ENCODE data around the gene HLA-DPA1.

The HLA-DPA1 gene

GRCh38 chr6:33040157-33040556, 33.3 kb downstream of the HLA-DPA1 start:
- TF ChIP-seq CTCF (IDR thresholded peaks at IDR 0.05; ENCODE audit: low read depth, low read length): no peak
- no peak for DNase-seq (ENCODE audit: extremely low read depth, low read depth)

- no peak for DNase-seq (ENCODE audit: extremely low read depth, low read depth)
- TF ChIP-seq CTCF (IDR thresholded peaks at IDR 0.05; ENCODE audit: low read depth, low read length): no peak
These were observed 36.9 kb downstream of the HLA-DPA1 start for GRCh38 chr6:33036535-33036934.

GRCh38 chr6:33034554-33034953, 38.9 kb downstream of the HLA-DPA1 start:
- TF ChIP-seq CTCF (IDR thresholded peaks at IDR 0.05; ENCODE audit: low read depth, low read length): no peak
- no peak for DNase-seq (ENCODE audit: extremely low read depth, low read depth)

GRCh38 chr6:33030245-33030644, 43.2 kb downstream of the HLA-DPA1 start:
- no peak for DNase-seq (ENCODE audit: extremely low read depth, low read depth)
- TF ChIP-seq CTCF (IDR thresholded peaks at IDR 0.05; ENCODE audit: low read depth, low read length): no peak

- TF ChIP-seq CTCF (IDR thresholded peaks at IDR 0.05; ENCODE audit: low read depth, low read length): no peak
These were observed 43.9 kb downstream of the HLA-DPA1 start for GRCh38 chr6:33029328-33030184.

GRCh38 chr6:33028220-33028849, 45.1 kb downstream of the HLA-DPA1 start:
- TF ChIP-seq CTCF (IDR thresholded peaks at IDR 0.05; ENCODE audit: low read depth, low read length): no peak
- no peak for DNase-seq (ENCODE audit: extremely low read depth, low read depth)

More at GRCh38 chr6:33029328-33030184, 43.9 kb downstream of the HLA-DPA1 start:
- DNase-seq (ENCODE audit: extremely low read depth, low read depth): no peak

GRCh38 chr6:33024521-33024920, 48.9 kb downstream of the HLA-DPA1 start:
- no peak for DNase-seq (ENCODE audit: extremely low read depth, low read depth)
- TF ChIP-seq CTCF (IDR thresholded peaks at IDR 0.05; ENCODE audit: low read depth, low read length): no peak
